Motor neuron (in vitro differentiated cells): ENCODE measurements around the gene APMAP. TPM values are rescaled to one million over a fixed set of nuclear protein-coding genes. Genes with fewer than 3 reads are reported as not detected.
A peak's percentile ranks its signal among the peaks of the same experiment; 100 is the strongest.

Source experiments
- ATAC-seq, 8 experiments: fragments of 200-7000 bp; cut with Tn5 transposase; replicated peaks in 6 of 8; 2 replicates each; pipeline ENCODE4 v1.8.0; 2021; ENCODE audit warnings: mild to moderate bottlenecking in 8 of 8, moderate library complexity in 8 of 8
- H3K27ac ChIP-seq, 2 donors: fragments of 250-450 bp; sonication (Bioruptor Pico); 2 replicates each; pipeline ENCODE4 v1.9.0; 2021; ENCODE audit warnings: antibody characterized with exemption in 2 of 2, mild to moderate bottlenecking in 2 of 2, moderate library complexity in 1 of 2
- H3K4me1 ChIP-seq, 2 donors: fragments of 250-450 bp; sonication (Bioruptor Pico); replicated peaks in 1 of 2; 2 replicates each; pipeline ENCODE4 v1.6.1; 2021; ENCODE audit warnings: antibody characterized with exemption in 2 of 2, mild to moderate bottlenecking in 2 of 2, moderate library complexity in 1 of 2
- H3K4me3 ChIP-seq, 5 donors: fragments of 250-450 bp; sonication (Bioruptor Pico); 2 replicates each; pipeline ENCODE4 v1.9.0; 2021; ENCODE audit warnings: antibody characterized with exemption in 5 of 5, mild to moderate bottlenecking in 5 of 5, moderate library complexity in 4 of 5
- WGBS, 10 experiments: fragments of 450-650 bp; shearing (Covaris generic); methylation state at CpG; one replicate each; pipeline ENCODE4 v1.0.0; 2022; 5-methylcytosine and 5-hydroxymethylcytosine counted together
- in situ Hi-C, 9 experiments: fragments of 400-800 bp; cut with MboI; loops; one replicate each; pipeline ENCODE4 v1.15.0; 2021; ENCODE audit warnings: low sequenced_read_pairs in 9 of 9, low pct_unique_long_range_greater_than_20kb in 2 of 9; ENCODE audit not compliant: unreplicated experiment in 9 of 9
- total RNA-seq, 8 experiments: library from RNA; unstranded; fragments of 300-600 nt; gene quantifications; 2 replicates each; pipeline versions ENCODE4 v1.2.3 to v1.2.4, GENCODE V29; 2022

APMAP gene
- total RNA-seq, 8 experiments from 2014 or later, result 47.5 to 163 (median 73.7) TPM

DNA sequence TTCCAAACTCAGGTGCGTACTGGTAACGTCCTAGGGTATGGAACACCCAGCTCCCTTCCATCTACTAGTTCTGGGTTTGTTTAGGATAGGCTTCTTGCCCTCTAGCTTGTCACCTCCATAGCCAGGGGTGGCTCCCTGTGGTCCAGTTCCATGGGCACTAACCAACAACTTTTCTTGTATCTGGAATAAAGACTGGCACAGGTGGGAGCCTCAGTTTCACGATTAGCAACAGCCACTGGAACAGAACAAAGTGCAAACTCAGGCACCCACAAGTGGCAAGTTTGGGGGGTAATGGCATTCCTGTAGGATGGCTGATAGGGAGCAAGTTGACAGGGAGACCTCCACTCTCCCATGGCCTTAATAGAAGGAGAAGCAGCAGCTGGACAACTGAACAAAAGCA is 5.6 kb upstream of the APMAP start:
- in situ Hi-C loops, result loop anchor here in 5 of 9 experiments (5.0 to 25.0 kb wide), 6 partner anchors 64 to 314 kb away; partner anchors contain the start of gene ENTPD6 (in 2 of the 5)
- WGBS, 10 experiments, result 40 to 90% (median 70%) methylated on average over 1 to 3 of the region's 3 CpGs; no CpG with 5 or more reads in 3 of the 10 experiments
- no peak overlapping the region for H3K4me3 ChIP-seq
- ATAC-seq, result no peak
- H3K27ac ChIP-seq, result no peak overlapping the region
- peaks cover 12 to 22% of the 10 kb centered on the region in 2 donors for H3K4me1 ChIP-seq

DNA sequence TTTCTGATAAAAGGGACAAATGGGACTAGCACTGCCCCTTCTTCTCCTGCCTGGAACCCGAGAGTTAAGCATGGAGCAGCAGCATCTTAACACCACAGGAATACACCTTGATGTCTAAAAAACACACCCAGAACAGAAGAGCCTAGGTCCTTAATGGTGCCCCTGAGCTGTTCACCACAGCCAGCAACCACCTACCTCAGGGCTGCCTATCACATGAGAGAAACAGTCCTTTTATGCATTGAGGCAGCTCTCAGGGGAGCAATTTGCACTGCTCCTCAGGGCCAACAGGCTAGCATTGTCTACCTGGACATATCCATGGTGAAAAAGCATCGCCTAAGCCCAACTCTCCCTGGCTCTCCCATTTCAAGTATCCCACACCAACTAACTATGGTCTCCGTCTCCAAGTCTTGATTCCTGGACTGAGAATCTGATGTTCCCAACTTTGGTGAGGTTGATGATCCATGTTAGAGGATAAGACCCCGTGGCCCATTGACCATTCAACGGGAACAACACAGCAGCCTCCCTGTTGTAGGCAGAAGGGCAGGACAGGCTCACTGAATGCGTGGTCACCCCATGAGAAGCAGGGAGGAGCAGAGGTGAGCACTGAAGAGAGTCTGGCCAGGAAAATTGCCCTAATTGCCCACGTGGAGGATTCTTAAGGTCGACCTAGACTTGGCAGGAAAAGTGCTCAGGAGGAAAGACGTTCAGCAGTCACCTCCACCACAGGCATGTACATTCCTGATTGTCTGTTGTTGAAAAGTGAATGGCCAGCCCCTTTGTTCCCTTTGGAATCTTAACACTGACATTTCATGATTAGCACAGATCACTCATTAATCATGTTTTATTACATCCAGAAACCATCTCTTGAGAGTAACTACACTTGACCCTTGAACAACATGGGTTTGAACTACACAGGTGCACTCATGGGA is 4.2 kb upstream of the APMAP start:
- 37 to 100% (median 60%) methylated on average over 1 to 6 of the region's 9 CpGs for WGBS, 10 experiments
- ATAC-seq, result no peak
- H3K4me3 ChIP-seq, result no peak overlapping the region
- no peak overlapping the region for H3K27ac ChIP-seq
- H3K4me1 ChIP-seq, result peaks cover 12 to 22% of the 10 kb centered on the region in 2 donors
- in situ Hi-C loops, result loop anchor here in 5 of 9 experiments (5.0 to 25.0 kb wide), 6 partner anchors 66 to 316 kb away; partner anchors contain the start of gene ENTPD6 (in 2 of the 5)

DNA sequence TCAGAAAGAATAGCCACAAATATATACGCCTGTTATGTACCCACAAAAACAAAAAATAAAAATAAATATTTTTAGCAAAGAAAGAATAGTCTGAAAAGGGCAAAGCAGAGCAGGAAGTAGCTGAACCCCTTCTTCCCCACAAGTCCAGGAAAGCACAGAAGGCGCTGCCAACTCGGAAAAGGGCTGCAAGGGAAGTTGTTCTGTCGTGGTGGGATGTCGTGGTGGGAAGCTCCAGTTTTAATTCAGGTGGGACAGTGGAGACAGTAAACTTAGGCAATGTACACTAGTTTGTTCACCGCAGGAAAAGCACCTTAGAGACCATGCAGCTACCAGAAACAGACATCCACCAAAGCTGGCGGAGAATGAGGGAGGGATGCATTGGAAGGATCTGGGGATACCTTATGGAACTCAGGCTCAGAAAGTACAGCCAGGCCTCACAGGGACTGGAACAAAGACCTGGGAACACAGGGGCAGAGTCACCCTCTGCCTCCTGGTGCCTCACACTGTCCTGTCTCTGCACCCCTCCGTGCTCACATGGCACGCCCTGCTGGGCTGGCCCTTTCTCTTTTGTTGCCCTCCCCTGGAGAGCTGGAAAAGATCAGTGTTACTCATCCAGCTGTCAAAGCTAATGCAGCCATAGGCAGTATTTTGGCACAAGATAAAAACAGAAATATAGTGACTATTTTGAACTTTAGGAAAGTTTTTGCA is 3.3 kb upstream of the APMAP start:
- WGBS, 10 experiments, result 42 to 100% (median 81%) methylated on average over 1 to 8 of the region's 9 CpGs
- Histone ChIP-seq H3K4me1 (peaks cover 18 to 28% of the 10 kb centered on the region in 2 donors), H3K4me3 (no peak overlapping the region), H3K27ac (no peak overlapping the region)
- in situ Hi-C loops, result loop anchor here in 5 of 9 experiments (5.0 to 25.0 kb wide), 6 partner anchors 66 to 316 kb away; partner anchors contain the start of gene ENTPD6 (in 2 of the 5)
- peak in 2 of 8 experiments; percentile 8 to 9 for ATAC-seq

DNA sequence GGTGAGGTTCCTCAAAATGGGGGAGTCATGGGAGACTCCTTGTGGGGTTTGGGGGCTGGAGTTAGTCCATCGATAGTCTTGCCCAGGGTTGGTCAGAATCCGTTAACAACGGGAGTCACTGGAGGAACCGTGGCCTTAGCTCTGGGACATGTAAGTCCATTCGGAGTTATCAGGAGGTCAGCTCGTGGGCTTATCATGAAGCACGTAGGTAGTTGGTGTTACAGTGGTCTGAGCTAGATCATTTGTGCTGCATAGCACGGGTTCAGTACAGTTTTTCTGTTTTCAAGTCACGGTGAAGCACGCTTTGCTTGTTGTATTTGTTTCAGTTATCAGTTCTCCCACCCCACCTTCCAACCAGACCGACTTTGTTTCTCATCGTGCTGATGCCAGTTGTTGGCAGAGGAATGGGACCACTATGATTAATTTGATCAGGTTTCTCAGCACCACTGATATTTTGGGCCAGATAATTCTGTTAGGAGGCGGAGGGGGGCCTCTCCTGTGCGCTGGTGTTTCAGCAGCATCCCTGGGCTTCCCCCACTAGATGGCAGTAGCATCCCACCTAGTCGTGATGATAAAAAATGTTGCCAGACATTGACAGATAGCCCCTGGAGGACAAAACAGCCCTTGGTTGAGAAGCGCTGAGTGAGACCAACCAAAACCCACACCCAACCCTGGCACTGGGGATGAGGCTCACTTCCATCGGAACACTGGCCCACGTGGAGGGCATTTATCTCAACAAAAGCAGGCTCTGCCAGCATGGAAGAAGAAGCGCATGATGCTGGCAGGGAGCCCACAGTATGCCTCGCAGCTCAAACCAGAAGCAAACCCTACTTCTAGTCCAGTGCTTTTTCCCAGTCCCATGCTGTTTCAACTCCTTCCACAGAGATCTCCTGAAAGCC is 2.2 kb upstream of the APMAP start:
- H3K27ac ChIP-seq, result peak overlapping the region in 1 of 2 donors; percentile 55
- in situ Hi-C loops, result loop anchor here in 5 of 9 experiments (5.0 to 25.0 kb wide), 6 partner anchors 68 to 318 kb away; partner anchors contain the start of gene ENTPD6 (in 2 of the 5)
- H3K4me3 ChIP-seq, result no peak overlapping the region
- peaks cover 20 to 33% of the 10 kb centered on the region in 2 donors for H3K4me1 ChIP-seq
- WGBS, 10 experiments, result 14 to 58% (median 40%) methylated on average over 2 to 15 of the region's 20 CpGs; no CpG with 5 or more reads in 1 of the 10 experiments
- peak; percentile 6 to 28 (median 14) for ATAC-seq

DNA sequence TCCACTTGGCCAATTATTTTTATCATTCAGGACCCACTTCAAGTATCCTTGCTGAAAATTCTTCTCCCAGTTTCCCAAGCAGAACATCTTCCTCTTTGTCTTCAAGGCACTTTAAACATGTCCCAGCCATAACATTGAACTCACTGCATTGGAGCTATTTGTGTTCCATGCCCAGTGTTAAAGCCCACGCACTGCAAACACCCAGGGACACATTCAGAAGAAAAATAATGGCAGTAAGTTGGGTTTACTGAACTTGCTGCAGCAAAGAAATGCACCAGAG is 1.6 kb upstream of the APMAP start:
- in situ Hi-C loops, result loop anchor here in 5 of 9 experiments (10.0 to 25.0 kb wide), 5 partner anchors 71 to 318 kb away; partner anchors contain the start of gene ENTPD6 (in 2 of the 5)
- WGBS, 10 experiments, result 38 to 100% (median 100%) methylated on average over 1 of the region's 1 CpG; no CpG with 5 or more reads in 5 of the 10 experiments
- ATAC-seq, result no peak
- Histone ChIP-seq H3K4me3 (no peak overlapping the region), H3K27ac (peak overlapping the region in 1 of 2 donors; percentile 55), H3K4me1 (peaks cover 20 to 33% of the 10 kb centered on the region in 2 donors)

DNA sequence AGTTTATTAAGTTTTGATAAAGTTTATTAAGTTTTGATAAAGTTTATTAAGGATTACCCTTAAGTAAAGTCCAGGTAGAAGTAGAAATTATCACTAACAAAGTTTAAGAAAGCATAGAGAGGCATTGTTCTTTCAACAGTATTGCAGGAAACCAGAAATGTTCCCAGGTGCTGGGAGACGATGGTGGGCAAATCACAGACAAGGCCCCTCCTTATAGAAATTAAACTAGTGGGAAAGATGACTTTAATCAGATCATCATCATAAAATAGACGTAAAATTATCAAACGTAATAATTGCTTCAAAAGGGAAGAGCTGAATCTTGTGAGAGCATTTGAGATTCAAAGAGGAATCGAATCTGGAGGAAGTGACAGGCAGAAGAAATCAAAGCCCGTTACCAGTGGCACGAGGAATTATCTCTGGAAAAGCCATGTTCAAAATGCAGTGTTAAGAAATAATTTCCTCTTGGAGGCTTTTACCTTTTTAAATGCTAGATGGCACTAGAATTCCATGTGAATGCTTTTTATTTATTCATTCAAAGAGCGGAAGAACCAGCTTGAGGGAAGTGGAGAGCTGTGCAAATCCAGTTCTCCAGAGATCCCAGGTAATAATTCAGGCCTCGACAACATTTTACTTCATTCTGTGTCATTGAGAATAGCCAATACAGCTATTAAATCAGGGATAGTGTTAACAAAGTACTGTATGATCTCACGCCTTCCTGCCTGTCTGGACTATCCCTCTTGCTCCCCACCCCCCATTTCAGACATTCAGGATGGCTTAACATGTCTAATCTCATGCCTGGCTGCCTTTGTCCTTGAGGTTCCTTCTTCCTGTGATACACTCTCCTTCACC is 1.0 kb upstream of the APMAP start:
- Histone ChIP-seq H3K4me1 (peaks cover 20 to 33% of the 10 kb centered on the region in 2 donors), H3K27ac (peak overlapping the region in 1 of 2 donors; percentile 55), H3K4me3 (peak overlapping the region; percentile 78 to 100 (median 97))
- peak in 2 of 8 experiments; percentile 1 to 41 for ATAC-seq
- in situ Hi-C loops, result loop anchor here in 5 of 9 experiments (10.0 to 25.0 kb wide), 5 partner anchors 71 to 319 kb away; partner anchors contain the start of gene ENTPD6 (in 2 of the 5)
- WGBS, 10 experiments, result 12 to 74% (median 62%) methylated on average over 2 to 9 of the region's 9 CpGs

DNA sequence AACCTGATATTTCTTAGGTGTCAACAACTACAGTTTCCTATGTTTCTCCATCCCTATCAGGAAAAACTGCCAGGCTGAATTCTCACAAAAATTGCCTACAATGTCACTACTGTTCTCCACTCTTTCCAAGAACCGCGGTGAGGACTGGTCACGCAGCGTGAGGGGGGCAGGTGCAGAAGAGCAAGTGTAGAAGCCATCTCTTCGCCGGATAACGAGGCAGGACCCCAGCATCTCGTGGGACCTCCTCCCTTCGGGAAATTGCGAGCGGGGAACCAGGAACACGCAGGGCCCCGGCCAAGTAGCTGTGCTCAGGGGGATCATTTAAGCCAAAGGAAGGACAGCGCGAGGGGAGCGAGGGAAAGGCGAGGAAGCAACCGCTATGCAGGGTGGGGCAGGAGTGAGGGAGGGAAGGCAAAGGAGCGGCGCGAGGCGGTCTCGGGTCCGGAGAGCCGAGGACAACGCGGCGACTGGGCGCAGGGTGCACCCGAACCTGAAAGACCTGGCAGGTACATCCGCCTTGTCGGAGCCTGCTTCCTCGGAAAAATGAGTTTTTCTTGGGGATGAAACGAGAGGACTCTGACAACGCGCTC is 559 bp downstream of the APMAP start:
- WGBS, 10 experiments, result 0 to 3% (median 0%) methylated on average over 4 to 13 of the region's 36 CpGs; no CpG with 5 or more reads in 3 of the 10 experiments
- in situ Hi-C loops, result loop anchor here in 5 of 9 experiments (10.0 to 25.0 kb wide), 5 partner anchors 73 to 320 kb away; partner anchors contain the start of gene ENTPD6 (in 2 of the 5)
- Histone ChIP-seq H3K4me3 (peak overlapping the region; percentile 78 to 100 (median 97)), H3K27ac (peak overlapping the region; percentile 77 to 84), H3K4me1 (peaks cover 20 to 33% of the 10 kb centered on the region in 2 donors)
- peak; percentile 42 to 59 (median 50) for ATAC-seq

DNA sequence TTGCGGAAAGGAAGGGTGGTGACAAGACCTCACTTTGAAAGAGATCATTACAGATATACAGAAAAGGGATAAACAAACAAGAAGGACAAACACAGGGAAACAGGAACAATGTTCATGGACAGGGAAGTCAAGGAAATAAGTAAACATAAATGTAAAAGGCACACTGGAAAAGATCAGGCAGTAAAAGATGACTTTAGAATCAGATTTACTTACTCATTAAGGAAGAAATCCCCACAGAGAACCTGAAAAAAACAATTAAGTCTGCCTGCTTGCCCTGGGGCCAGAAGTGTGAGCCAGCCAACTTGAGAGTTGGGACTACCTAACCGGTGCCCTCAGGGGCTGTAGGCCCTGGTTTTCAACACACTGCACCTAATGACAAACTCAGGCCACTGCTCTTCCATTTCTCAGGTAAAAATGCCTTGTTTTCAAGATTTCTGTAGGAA is 1.7 kb downstream of the APMAP start:
- in situ Hi-C loops, result loop anchor here in 5 of 9 experiments (10.0 to 25.0 kb wide), 5 partner anchors 74 to 321 kb away; partner anchors contain the start of gene ENTPD6 (in 2 of the 5)
- H3K4me3 ChIP-seq, result peak overlapping the region in 3 of 5 donors; percentile 97 to 100 (median 100)
- 20 to 100% (median 94%) methylated on average over 1 to 2 of the region's 2 CpGs; no CpG with 5 or more reads in 1 of the 10 experiments for WGBS, 10 experiments
- peaks cover 17 to 33% of the 10 kb centered on the region in 2 donors for H3K4me1 ChIP-seq
- no peak overlapping the region for H3K27ac ChIP-seq
- no peak for ATAC-seq

DNA sequence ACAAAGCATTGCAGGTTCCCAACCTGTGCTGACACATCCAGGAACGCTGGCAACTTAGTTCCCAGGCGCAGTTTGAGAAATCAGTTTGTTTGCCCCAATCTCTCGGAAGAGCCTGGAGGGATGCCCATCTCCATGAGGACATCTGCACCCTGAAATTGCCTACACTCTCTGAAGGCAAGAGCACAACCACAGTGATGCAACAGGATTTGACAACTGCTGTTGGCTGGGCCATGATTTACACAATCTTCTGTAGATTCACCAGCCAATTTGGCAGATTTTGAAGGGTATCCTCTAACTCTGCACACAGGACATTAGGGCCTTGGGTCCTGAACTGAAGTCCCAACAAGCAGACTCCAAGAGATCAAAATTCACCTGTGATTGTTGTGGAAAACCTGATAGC is 3.4 kb downstream of the APMAP start:
- Histone ChIP-seq H3K27ac (no peak overlapping the region), H3K4me3 (no peak overlapping the region), H3K4me1 (peaks cover 12 to 20% of the 10 kb centered on the region in 2 donors)
- WGBS, 10 experiments, result 80 to 100% (median 96%) methylated on average over 1 to 3 of the region's 3 CpGs; no CpG with 5 or more reads in 3 of the 10 experiments
- in situ Hi-C loops, result loop anchor here in 3 of 9 experiments (25.0 kb wide), 3 partner anchors 173 to 323 kb away; partner anchors contain the start of gene ENTPD6 (in 2 of the 3)
- no peak for ATAC-seq

DNA sequence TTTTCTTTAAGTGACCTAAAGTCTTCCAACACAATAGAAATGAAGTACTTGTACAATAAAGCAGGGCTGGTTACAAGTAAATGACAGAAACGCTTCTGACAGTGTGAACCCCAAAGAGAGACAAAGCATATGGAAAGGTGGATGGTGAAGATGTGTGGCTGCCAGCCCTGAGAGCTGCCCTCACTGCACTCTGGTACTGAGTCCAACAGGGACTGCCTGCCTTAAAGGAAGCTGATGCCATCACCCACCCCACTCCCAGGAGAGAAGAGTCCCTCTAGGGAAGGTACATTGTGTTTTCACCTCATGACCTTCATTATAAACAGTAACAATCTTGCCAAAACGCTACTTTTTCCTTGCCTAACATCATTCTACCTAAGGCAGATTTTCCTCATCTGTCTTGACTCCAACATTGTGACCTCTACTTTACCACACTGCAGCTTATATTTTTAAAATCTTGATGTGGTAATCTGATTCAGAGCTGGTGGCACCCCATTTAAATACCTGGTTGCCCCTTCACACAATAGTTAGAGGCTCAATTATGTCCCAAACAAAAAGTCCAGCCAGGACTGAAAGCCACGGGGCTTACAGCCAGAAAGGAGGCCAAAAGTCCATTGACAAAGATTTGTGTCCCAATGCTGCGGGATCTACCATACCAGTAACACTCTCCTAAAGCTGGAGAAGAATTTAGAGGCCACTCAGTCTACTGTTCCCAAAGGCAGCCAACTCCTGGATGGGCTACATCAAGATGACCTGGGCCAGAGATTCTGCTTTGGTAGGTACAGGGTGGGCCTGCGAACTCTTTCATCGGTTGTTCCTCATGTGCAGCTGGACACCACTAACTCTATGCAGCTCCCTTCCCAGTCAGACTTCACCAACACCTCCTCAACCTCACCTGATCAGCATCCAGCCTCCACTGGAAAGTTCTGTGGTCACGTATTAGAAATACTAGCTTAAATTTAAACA is 4.4 kb downstream of the APMAP start:
- in situ Hi-C loops, result loop anchor here in 3 of 9 experiments (25.0 kb wide), 3 partner anchors 174 to 324 kb away; partner anchors contain the start of gene ENTPD6 (in 2 of the 3)
- peaks cover 8 to 11% of the 10 kb centered on the region in 2 donors for H3K4me1 ChIP-seq
- no peak overlapping the region for H3K27ac ChIP-seq
- 80 to 100% (median 94%) methylated on average over 2 to 6 of the region's 7 CpGs; no CpG with 5 or more reads in 2 of the 10 experiments for WGBS, 10 experiments
- no peak overlapping the region for H3K4me3 ChIP-seq
- ATAC-seq, result no peak
